Smooth muscle cell (in vitro differentiated cells): Measurements from ENCODE around the gene MYO3B. TPM values are rescaled to one million over a fixed set of nuclear protein-coding genes. Genes with fewer than 3 reads are reported as not detected.

ENCODE experiments used
- DNase-seq: peaks from one replicate; lab custom pipeline; 2025; ENCODE audit not compliant: unreplicated experiment; lab: John Stamatoyannopoulos, UW
- H2AFZ ChIP-seq: fragments of 200-600 bp; sonication (generic); 2 replicates; pipeline ENCODE4 v1.6.0; 2016; ENCODE audit warnings: antibody characterized with exemption, low read depth, mild to moderate bottlenecking
- H3F3A ChIP-seq: fragments of 200-600 bp; sonication (generic); 2 replicates; pipeline ENCODE4 v1.6.0; 2017; ENCODE audit warnings: antibody characterized with exemption, low read depth
- H3K27ac ChIP-seq: fragments of 200-600 bp; sonication (generic); 2 replicates; pipeline ENCODE4 v1.5.1; 2016; ENCODE audit warnings: low read depth, mild to moderate bottlenecking
- H3K27me3 ChIP-seq: fragments of 200-600 bp; sonication (generic); 2 replicates; pipeline ENCODE4 v1.6.1; 2016; ENCODE audit warnings: low read depth, mild to moderate bottlenecking
- H3K36me3 ChIP-seq: fragments of 200-600 bp; sonication (generic); 2 replicates; pipeline ENCODE4 v1.5.1; 2016; ENCODE audit warnings: low read depth
- H3K4me1 ChIP-seq: fragments of 200-600 bp; sonication (generic); 2 replicates; pipeline ENCODE4 v1.5.1; 2016; ENCODE audit warnings: low read depth
- H3K4me2 ChIP-seq: fragments of 200-600 bp; sonication (generic); 2 replicates; pipeline ENCODE4 v1.6.0; 2016; ENCODE audit warnings: mild to moderate bottlenecking
- H3K4me3 ChIP-seq: fragments of 200-600 bp; sonication (generic); 2 replicates; pipeline ENCODE4 v1.5.1; 2016; ENCODE audit warnings: mild to moderate bottlenecking
- H3K79me2 ChIP-seq: fragments of 200-600 bp; sonication (generic); 2 replicates; pipeline ENCODE4 v1.6.0; 2016; ENCODE audit warnings: low read depth, mild to moderate bottlenecking
- H3K9ac ChIP-seq: fragments of 200-600 bp; sonication (generic); 2 replicates; pipeline ENCODE4 v1.6.0; 2016; ENCODE audit warnings: low read depth
- H3K9me3 ChIP-seq: fragments of 200-600 bp; sonication (generic); replicated peaks from 2 replicates; pipeline ENCODE4 v1.5.1; 2016; ENCODE audit warnings: low read depth
- H4K20me1 ChIP-seq: fragments of 200-600 bp; sonication (generic); 2 replicates; pipeline ENCODE4 v1.6.0; 2016; ENCODE audit warnings: low read depth
- WGBS: methylation state at CpG from one replicate; pipeline ENCODE4 v1.1.7; 2016; ENCODE audit warnings: low lambda C conversion rate; 5-methylcytosine and 5-hydroxymethylcytosine counted together
- polyA plus RNA-seq: library from polyadenylated mRNA; unstranded; fragments of >200 nt; fragmentation: Nextera tagmentation; extraction: Ambion mirVana; gene quantifications from 2 replicates; pipeline ENCODE4 v1.2.1, GENCODE V29; 2016
- total RNA-seq: library from RNA; depleted of rRNA; stranded (reverse); fragments of >200 nt; gene quantifications from 2 replicates; pipeline ENCODE4 v1.2.3, GENCODE V29; 2014
- TF ChIP-seq, protein P1 (sequence below): fragments of 200-600 bp; sonication (generic); IDR thresholded peaks from 2 replicates; pipeline ENCODE4 v1.5.1; 2017; ENCODE audit warnings: borderline replicate concordance, mild to moderate bottlenecking, antibody characterized with exemption; ENCODE audit not compliant: insufficient read depth, poor library complexity, severe bottlenecking

Gene MYO3B
- total and polyA plus RNA-seq, 2 experiments from 2014 or later = 0.47 to 3.1 TPM

- H4K20me1 ChIP-seq = no peaks in the 10 kb centered on the region
- H3K9me3 ChIP-seq = no peaks in the 10 kb centered on the region
- 65% methylated on average over 3 of the region's 3 CpGs for WGBS
- H3K9ac ChIP-seq = no peak overlapping the region
- no peaks in the 10 kb centered on the region for H3K79me2 ChIP-seq
- no peak for DNase-seq
- H3F3A ChIP-seq = peaks cover 13% of the 10 kb centered on the region
- H3K36me3 ChIP-seq = no peaks in the 10 kb centered on the region
- H3K4me3 ChIP-seq = no peak overlapping the region
- H3K4me2 ChIP-seq = peak overlapping the region; percentile 56
- H2AFZ ChIP-seq = peak overlapping the region; percentile 60
- peaks cover 14% of the 10 kb centered on the region for H3K4me1 ChIP-seq
- peak overlapping the region; percentile 58 for H3K27ac ChIP-seq
- no peaks in the 10 kb centered on the region for H3K27me3 ChIP-seq
- TF ChIP-seq, protein P1, sequence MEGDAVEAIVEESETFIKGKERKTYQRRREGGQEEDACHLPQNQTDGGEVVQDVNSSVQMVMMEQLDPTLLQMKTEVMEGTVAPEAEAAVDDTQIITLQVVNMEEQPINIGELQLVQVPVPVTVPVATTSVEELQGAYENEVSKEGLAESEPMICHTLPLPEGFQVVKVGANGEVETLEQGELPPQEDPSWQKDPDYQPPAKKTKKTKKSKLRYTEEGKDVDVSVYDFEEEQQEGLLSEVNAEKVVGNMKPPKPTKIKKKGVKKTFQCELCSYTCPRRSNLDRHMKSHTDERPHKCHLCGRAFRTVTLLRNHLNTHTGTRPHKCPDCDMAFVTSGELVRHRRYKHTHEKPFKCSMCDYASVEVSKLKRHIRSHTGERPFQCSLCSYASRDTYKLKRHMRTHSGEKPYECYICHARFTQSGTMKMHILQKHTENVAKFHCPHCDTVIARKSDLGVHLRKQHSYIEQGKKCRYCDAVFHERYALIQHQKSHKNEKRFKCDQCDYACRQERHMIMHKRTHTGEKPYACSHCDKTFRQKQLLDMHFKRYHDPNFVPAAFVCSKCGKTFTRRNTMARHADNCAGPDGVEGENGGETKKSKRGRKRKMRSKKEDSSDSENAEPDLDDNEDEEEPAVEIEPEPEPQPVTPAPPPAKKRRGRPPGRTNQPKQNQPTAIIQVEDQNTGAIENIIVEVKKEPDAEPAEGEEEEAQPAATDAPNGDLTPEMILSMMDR = no peak
Observed at GRCh38 chr2:170180031-170180566, 2.2 kb downstream of the MYO3B start.

- no peak overlapping the region for H3K4me3 ChIP-seq
Observed at GRCh38 chr2:170181602-170182001, 3.7 kb downstream of the MYO3B start.

GRCh38 chr2:170185319-170185718 is 7.4 kb downstream of the MYO3B start:
- Histone ChIP-seq H4K20me1 (no peaks in the 10 kb centered on the region), H3K4me2 (no peak overlapping the region), H3K4me1 (peaks cover 5% of the 10 kb centered on the region), H3K4me3 (no peak overlapping the region), H3K9me3 (peaks cover 4% of the 10 kb centered on the region), H2AFZ (no peak overlapping the region), H3K9ac (no peak overlapping the region), H3K36me3 (no peaks in the 10 kb centered on the region), H3K79me2 (no peaks in the 10 kb centered on the region), H3K27ac (no peak overlapping the region), H3K27me3 (no peaks in the 10 kb centered on the region), H3F3A (peaks cover 4% of the 10 kb centered on the region)
- TF ChIP-seq, protein P1 = no peak
- no peak for DNase-seq

More at GRCh38 chr2:170181602-170182001, 3.7 kb downstream of the MYO3B start:
- no peak overlapping the region for H2AFZ ChIP-seq
- WGBS = 95% methylated on average over 5 of the region's 5 CpGs
- H4K20me1 ChIP-seq = no peaks in the 10 kb centered on the region
- no peak for DNase-seq
- peak overlapping the region; percentile 58 for H3K27ac ChIP-seq
- H3K79me2 ChIP-seq = no peaks in the 10 kb centered on the region
- peaks cover 13% of the 10 kb centered on the region for H3F3A ChIP-seq
- peaks cover 11% of the 10 kb centered on the region for H3K4me1 ChIP-seq
- no peaks in the 10 kb centered on the region for H3K9me3 ChIP-seq
- no peaks in the 10 kb centered on the region for H3K27me3 ChIP-seq
- no peaks in the 10 kb centered on the region for H3K36me3 ChIP-seq
- no peak overlapping the region for H3K9ac ChIP-seq
- TF ChIP-seq, protein P1 = no peak
- H3K4me2 ChIP-seq = no peak overlapping the region

GRCh38 chr2:170189757-170190156 is 11.8 kb downstream of the MYO3B start:
- Histone ChIP-seq H3K36me3 (no peaks in the 10 kb centered on the region), H2AFZ (no peak overlapping the region), H3F3A (no peaks in the 10 kb centered on the region), H3K79me2 (no peaks in the 10 kb centered on the region), H3K27me3 (no peaks in the 10 kb centered on the region), H3K9me3 (peaks cover 4% of the 10 kb centered on the region), H3K4me3 (no peak overlapping the region), H3K27ac (peak overlapping the region; percentile 4), H3K4me1 (no peaks in the 10 kb centered on the region), H3K4me2 (no peak overlapping the region), H3K9ac (no peak overlapping the region), H4K20me1 (no peaks in the 10 kb centered on the region)
- no peak for DNase-seq
- TF ChIP-seq, protein P1 = no peak
